Activated CD4-positive, alpha-beta T cell treated with anti-CD3 and anti-CD28 coated beads for 48 hours (primary cell): ENCODE measurements around the gene CPNE6.

Experiments
- DNase-seq: peaks from one replicate; pipeline ENCODE4 v3.0.0-alpha.2; 2020

The CPNE6 gene

DNA sequence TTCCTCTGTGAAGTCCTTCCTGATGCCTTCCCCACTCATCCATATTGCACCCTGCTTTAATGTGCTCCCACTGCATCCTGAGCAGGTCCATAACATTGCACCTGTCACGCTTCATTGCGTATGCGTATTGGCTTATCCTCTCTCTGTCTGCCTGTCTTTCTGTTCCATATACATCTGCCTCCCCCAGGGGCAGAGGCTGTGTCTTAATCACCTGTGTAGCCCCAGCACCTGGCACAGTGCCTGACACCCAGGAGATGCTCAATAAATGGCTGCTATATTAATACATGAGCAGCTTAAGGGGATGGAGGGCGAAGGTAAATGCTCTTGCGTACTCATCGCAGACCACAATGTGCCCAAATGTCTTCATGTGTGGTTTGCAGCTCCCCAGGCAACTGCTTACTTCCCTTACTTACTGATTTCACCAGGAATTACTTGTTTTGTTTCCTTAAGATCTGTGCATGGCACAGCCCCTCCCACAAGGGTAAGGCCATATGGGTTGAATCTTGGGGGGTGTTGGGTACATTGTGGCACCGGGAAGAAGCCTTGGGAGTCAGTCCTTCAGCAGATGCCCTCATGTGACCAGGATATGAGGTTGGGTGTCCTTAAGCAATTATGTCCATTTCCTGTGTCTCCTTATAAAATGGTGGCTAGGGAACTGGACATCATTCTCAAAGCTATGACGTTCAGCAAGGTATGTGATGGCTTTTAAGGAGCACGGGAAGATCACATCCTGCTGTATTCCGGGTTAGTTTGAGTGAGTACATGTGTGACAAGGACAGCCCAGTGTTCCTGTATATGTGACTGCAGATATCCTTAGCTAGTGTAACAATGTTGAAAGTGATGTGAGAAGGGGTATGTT, 848 bp upstream of the CPNE6 start:
- DNase-seq = no peak

DNA sequence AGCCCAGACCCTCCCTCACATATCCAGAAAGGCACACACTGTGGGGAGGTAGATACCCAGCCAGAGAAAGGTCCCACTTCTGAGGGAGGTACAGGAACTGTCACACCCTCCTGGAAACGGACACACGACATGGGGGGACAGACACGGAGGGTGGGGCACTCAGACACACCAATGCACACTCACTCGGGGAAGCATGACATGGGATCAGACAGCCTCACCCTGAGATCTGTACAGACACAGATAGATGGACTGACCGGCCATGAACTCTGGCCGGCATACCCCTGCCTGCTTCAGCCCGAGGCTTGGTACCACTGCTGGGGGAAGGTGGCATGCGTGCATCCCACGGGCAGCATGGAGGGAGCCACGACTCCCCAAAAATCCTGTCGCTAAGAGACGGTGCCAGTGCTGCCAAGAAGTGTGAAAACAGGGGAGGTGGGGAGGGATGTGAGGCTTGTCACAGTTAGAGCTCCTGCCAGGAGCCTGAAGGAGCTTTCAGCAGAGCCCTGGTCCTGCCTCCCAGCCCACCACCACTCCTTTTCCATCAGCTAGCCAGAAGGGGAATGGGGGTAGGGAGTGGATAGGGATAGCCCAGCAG, 571 bp downstream of the CPNE6 start:
- DNase-seq = no peak

DNA sequence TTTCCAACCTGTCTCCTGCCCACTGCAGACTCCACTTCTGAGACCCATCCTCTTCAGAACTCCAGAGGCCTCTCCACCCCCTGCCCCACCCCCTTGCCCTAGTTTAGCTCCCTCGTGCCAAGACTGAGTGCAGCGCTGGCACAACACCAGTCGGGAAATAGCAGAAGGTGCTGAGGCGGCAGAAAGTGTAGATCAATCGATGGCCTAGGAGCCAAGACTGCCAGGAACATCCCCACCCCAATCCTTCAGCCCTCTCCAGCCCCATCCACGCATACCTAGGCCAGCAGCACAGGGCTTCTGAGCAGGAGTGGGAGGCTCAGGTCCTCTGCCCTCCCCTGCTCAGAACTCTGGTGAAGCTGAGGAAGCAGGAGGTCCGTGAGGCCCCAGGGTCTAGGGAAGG, 1.1 kb downstream of the CPNE6 start:
- DNase-seq = no peak

DNA sequence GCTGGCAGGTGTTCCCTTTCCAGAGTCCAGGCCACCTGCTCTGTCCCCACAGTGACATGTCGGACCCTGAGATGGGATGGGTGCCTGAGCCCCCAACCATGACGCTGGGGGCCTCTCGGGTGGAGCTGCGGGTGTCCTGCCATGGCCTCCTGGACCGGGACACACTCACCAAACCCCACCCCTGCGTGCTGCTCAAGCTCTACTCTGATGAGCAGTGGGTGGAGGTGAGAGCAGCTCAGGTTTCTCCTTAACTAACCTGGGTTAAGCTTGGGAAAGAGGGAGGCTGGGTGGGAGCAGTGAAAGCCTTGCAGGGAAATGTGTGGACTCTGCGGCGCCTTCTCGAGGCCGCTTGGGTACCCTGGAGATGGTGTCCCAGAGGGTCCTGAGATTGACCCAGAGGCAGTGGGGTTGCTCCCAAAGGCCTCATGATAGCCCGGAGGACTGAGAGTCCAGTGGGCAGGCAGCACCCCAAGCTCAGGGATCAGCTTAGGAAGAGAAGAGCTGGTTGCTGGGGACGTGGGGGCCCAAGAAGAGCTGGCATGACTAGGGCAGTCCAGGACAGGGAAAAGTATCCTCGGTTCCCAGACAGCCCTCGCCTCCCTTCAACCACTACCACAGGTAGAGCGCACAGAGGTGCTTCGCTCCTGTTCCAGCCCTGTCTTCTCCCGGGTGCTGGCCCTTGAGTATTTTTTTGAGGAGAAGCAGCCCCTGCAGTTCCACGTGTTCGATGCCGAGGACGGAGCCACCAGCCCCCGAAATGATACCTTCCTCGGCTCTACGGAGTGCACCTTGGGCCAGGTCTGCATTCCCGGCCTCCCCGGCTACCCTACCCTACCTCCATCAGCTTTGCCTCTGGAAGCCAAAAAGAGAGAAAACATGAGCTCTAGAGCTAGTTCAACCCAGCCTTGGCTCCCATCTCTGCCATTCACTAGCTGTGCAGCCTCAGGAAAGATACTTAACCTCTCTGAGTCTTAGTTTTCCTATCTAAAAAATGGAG, 1.8 kb downstream of the CPNE6 start:
- DNase-seq = no peak

DNA sequence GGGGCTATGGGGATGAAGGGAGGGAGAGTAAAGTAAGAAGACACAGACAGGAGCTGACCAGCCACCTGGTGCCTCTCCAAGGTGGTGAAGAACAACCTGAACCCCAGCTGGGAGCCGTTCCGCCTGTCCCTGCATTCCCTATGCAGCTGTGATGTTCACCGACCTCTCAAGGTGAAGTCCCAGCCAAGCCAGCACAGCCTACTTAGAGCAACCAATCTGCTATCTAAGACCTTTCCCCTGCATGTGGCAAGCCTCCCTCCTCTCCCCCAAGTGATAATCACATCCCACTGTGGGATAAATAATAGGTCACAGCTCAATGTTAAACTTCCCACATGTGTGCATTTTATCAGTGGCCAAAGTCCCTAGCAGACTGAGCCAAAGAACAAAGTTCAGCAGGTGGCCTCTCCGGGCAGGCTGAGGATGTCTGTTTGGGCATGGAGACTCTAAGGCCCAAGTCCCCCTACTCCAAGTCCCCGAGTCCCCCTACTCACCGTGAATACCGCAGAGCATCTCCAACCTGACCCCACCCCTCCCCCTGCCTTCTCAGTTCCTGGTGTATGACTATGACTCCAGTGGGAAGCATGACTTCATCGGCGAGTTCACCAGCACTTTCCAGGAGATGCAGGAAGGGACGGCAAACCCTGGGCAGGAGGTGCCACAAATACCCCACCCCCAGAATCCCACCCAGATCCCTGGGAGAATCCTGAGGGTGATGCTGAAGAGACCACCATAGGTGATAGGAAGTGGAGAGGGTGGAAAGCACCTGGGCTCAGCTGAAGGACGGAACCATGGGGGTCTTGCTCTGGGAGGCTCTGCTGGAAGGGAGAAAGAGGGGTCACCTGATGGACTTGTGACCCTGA, 3.5 kb downstream of the CPNE6 start:
- no peak for DNase-seq

DNA sequence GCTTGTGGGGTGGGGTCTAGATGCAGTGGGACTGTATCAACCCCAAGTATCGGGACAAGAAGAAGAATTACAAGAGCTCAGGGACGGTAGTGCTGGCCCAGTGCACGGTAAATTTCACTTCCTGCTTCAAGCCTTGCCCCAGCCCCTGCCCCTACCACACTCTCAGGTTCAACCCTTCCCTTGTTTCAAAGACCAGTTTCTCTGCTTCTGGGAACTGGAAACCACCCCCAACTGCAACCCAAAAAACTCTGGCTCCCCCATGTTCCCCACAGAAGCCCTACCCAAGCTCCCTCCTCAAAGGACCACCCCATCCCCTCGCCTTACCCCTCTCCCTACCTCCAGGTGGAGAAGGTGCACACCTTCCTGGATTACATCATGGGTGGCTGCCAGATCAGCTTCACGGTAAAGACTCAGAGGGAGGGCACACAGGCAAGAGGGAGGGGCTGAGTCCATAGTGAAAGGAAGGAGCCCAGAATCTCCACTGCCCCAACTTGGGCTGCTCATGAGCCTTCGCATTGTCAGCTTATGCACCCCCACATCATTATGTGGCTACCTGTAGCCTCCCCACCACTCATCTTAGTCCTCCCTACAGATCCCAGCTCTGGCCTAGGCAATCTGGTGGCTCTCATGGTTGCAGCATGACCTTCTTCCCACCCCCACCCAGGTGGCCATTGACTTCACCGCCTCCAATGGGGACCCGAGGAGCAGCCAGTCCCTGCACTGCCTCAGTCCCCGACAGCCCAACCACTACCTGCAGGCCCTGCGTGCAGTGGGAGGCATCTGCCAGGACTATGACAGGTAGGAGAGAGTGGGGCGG, 4.3 kb downstream of the CPNE6 start:
- DNase-seq = no peak

DNA sequence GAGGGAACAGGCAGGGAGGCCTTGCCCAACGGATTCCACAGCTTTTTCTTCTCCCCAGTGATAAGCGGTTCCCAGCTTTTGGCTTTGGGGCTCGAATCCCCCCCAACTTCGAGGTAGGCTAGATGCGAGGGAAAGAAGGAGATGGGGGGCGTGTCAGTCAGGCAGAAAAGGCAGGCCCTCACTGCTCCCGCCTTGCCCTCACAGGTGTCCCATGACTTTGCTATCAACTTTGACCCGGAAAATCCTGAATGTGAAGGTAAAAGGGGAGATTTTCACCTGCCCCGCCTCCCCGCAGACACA, 4.9 kb downstream of the CPNE6 start:
- no peak for DNase-seq

DNA sequence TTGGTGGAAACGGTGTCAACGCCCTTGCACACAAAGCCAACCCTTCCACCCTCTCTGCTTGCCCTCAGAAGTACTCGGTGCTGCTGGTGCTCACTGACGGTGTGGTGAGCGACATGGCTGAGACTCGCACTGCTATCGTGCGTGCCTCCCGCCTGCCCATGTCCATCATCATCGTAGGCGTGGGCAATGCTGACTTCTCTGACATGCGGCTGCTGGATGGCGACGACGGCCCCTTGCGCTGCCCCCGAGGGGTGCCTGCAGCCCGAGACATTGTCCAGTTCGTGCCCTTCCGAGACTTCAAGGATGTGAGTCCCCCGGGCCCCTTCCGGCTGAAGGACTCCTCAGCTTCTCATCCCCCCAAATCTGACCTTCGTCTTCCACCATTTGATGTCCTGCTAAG, 5.7 kb downstream of the CPNE6 start:
- no peak for DNase-seq

DNA sequence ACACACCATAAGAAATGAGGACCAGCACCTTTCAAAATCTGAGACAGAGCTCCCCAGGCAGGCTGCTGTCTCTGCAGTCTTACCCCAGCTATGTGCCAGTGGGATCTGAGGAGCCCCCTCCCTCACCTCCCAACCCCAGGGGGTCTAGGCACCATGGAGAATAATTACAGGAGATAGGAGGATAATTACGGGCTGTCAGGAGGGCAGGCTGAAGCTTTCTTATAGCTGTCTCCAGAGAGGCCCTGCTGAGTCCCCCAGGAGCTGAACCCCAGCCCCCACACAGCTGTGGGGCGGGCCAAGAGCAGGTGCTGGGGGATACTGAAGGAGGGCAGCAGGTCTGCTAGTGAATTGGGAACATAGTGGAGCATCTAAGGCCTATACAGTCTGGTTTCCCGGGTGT, 6.8 kb downstream of the CPNE6 start:
- no peak for DNase-seq

DNA sequence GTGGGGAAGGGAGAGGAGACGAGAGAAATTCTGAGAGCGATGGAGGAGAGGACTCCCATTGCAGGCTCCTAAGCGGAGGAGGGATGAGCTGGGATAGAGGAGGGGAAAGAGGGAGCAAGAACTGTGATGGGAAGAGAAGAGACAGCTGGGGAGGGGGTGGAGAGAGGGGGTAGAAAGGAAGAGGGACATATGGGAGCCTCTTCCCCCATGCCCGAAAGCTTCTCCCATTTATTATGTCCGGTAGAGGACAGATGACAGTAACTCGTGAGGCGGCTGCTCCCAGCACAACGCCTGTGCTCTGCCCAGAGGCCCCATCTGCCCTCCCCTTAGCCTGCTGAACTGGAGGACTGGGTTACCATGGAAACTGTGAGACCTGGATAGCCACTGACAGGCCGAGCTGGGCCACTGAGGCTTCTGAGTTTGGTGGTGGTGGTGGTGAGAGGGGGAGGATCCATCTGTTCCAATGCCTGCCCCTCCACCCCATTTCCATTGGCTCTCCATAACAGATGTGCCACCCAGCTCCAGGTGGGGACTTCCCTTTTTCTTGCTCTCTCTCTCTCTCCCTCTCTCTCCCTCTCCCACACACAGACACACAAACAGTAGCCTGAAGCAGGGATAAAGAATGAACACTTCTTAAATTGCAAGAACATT, 8.3 kb downstream of the CPNE6 start:
- DNase-seq = no peak

DNA sequence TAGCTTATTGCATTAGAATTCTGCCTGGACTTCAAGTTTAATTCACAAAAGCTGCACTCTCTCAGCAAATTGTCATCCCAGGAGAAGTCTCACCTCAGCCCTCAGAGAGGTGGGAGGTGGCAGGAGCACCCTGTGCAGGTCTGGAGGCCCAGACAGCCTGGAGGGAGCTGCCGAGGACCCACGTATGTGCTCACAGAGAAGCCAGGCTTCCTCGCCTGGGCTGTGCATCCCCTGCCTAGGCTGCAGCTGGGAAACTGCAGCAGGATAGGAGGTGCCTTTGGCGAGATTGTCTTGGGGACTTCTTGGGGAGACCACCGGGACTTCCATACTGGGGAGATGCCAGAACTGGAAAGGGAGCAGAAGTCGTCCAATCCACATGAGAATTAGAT, 8.8 kb downstream of the CPNE6 start:
- no peak for DNase-seq

DNA sequence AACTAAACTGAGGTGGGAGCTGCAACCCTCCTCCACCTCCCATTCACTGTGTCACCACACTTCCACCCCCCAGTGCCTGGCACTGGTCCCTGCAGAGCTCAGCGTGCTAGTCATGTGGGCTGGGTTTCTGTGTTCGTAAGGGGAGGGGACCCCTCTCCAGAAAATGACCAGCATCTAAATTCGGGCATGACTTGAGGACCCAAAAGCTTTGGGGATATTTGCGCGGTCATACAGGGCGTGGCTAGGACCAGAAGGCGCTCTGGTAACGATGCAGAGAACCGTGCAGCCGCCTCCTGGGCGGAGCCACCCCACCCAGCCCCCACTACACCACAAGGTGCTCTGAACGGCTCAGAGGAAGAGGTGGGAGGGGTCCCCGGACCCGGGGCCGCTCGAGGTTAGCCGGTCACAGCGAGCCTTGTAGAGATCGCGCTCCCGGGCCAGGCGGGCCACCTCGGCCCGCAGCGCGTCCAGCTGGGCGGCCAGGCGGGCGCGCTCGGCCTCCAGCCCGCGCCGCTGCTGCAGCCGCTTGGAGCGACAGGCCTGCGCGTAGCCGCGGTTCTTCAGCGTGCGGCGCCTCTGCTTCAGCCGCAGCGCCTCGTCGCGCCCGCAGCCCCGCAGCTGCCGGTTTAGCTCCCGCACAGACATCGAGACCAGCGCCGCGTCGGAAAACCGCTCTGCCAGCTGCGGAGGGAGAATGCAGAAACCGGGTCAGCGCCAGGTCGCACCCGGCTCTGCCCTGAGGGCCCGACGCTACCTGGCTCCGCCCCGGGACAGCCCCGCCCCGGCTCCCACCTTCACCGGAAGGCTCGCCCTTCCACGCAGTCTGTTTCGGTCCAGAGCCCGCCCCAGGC, 9.8 kb downstream of the CPNE6 start:
- peak; percentile 79 for DNase-seq

DNA sequence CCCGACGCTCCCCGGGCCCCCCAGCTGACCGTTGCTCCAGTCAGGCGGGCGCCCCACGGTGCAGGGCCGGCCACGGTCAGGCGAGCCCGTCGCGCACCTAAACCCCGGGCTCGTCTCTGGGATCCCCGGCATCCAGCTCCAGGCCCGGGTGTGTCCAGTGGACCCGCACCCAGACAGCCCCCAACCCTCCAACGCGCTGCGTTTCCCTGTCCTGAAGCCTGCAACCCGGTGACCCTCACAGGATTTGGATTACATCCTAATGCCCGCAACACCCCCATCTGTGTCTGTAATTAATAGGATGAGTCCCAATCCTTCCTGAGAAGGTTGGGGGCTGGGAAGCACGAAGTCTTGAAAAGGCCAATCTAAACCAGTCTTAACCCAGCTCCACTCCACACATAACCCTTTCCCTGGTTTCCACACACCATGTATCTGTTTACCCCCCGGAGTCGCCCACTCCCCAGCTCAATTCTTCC, 10.4 kb downstream of the CPNE6 start:
- DNase-seq = no peak

DNA sequence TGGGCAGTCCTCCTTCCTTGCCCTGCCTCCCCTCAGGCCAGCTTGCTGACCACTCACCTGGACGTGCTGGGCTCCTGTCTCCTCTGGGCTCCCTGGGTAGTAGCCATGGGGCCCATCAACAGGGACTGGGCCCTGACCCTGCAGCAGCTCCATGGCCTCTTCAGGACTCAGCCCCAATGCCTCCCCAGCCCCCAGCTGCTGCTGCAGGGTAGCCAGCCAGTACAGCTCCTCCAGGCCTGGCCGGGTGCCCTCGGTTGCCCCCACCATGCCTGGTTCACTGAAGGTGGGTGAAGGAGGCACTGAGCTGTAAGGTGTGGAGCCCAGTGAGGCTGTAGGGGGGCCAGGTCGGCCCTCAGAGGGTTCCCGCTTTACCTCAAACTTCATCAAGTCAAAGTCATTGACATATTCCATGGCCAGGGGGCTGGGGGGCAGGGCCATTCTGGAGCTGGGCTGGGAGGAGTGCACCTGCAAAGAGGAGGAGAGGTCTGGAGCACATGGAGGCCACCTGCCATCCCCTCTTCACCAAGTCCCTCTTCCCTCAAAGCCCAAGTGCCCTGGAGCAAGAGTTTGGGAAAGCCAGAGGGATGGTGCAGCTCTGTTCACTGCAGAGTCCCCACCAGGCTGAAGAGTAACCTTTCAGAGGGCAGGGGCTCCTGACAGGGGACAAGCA, 11.2 kb downstream of the CPNE6 start:
- DNase-seq = no peak

DNA sequence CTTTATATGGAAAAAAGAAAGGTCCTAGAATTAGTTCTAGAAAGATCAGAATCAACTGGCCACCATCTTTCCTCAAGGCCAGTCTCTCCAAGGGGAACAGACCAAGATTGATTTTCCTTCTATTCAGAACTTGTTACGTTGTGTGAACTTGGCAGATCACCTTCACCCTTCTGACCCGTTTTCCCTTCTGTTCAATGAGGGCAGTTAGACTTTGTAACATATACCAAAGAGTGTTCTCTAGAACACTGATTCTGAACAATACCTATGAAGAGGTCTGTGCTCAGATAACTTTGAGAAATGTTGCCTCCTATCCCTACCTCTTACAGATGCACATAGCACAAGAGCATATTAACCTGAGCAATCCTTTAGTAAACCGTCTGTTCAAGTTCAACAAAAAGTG, 12.1 kb downstream of the CPNE6 start:
- no peak for DNase-seq

DNA sequence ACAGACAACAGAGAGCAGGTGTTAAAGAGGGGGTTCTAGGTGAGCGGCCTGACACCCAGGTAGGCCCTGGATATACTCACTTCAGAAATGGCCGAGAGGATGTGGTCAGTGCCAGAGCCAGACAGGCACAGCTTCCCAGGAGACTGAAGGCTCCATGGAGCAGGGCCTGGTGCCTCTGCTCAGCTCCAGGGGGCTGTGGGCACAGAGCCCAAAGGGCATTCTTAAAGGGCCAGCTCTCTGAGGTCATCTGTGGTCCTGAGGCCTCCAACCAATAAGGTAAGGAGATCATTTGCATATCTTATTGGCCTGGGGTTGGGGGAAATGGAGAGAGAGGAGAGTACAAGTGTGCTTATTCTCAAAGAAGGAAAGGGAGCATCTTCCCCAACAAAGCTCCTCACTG, 13.1 kb downstream of the CPNE6 start:
- DNase-seq = no peak

DNA sequence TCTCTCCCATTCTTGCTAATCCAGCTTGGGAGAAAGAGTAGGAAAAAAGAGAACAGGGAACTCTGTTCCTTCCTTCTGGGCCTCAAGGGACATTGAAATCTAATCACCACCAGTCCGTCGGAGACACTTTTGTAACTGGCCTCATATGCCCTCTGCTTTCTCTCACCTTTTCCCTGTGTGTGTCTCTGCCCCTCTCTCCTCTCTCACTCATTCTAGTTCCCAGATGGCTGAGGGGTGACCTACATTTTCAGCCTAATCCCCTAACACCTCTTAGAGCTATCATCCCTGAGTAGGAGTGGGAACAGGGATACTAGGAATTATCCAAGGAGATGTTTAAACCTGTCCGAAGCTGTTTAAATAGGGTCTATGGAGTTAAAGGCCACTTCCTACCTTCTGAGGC, 13.9 kb downstream of the CPNE6 start:
- DNase-seq = no peak

DNA sequence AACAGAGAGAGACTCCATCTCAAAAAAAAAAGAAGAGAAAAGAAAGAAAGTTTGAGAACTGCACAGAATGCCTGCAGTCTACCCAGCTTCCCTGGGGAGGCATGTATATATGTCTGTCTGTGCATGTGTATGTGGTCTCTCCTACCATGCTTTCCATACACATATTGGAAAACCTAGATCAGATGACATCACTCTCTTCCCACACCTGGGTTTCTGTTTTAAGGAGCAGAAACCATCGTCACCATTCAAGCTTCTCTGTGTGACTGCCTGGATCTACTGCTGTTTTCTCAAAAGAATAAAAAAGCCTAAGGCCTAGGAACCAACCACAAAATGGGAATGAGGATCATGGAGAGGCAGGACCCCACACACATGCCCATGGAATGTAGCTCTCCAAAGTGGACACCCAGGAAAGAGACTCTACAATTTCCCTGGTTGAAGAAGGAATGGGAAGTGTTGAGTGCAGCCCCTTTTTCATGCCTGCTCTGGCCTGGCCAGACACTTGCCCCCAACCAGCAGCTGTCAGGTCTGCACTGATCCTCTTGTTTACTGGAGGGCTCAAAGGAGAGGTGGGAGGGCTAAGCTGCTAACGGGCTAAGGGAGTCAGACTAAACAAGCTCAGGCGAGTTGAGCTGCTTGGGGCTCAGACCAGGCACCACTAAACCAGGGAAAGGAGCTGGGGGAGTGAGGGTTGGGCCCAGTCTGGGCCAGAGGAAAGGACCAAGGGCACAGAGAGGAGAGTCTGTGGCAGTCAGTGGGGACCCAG, 15.0 kb downstream of the CPNE6 start:
- no peak for DNase-seq

DNA sequence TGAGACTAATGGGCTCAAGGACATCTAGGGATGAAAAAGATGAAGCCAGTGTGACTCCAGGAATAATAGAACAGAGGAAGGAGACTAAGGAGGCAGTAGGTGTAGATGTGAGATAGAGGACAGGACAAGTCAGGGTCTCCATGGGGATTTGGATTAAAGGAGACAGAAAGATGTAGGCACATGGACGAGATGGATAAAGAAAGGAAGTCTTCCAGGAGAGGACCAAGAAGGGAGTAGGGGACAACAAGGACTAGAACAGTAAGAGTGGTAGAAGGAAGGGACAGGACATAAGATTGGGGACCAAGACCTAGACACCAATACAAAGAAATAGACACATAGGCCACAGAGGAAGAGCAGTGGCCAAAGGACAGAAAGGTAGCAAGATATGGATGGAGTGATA, 15.6 kb downstream of the CPNE6 start:
- DNase-seq = no peak
